Measurements from ENCODE around the gene GPC1. TPM values are rescaled to one million over a fixed set of nuclear protein-coding genes. Genes with fewer than 3 reads are reported as not detected.
"Not testable (repeated sequence)": the region's sequence is repeated elsewhere in the genome, so short reads cannot be mapped to it uniquely, and the experiment has no call there.

Gene GPC1
- total RNA-seq, 1 donor from 2014 or later: 4.5 TPM

DNA sequence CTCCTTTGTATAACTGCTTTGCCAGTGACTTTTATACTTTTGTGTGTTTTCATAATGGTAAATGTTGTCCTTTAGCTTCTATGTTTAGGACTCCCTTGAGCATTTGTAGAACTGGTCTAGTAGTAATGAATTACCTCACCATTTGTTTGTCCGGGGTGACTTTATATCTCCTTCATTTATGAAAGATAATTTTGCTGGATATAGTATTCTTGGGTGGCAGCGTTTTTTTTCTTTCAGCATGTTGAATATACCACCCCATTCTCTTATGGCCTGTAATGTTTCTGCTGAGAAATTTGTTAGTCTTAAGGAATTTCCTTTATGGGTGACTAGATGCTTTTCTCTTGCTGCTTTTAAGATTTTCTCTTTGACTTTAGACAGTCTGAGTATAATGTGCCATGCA is 56.0 kb downstream of the GPC1 start:
- DNase-seq (ENCODE audit: low spot score): no peak
- no peak overlapping the region for H3K4me3 Mint-ChIP-seq (ENCODE audit: unreplicated experiment)

DNA sequence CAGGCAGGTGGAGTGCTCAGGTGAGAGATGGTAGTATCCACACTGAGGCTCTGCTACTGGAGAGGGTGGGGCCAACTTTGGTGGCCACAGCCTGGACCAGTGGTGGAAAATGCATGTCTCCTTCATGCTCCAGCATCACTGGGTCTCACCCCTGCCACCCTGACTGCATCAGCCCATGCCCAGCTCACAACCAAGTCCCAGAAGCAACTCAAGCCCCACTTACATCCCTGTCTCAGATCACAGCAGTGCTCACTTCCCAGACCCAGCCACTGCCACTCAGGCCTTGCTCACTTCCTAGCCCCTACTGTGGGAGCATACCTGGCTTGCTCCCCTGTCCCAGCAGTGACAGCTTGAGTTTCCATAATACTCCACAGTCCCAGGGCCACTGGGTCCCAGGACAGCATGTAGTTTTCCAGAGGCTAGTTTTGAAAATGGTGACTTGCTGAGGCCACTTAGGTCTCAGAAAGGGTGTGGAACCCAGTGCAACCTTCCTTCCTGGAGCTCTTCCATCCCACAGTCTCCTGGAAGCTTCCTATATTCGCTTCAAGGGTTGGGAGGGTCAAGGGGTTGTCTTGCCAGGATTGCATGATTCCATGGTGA is 58.8 kb downstream of the GPC1 start:
- Mint-ChIP-seq H3K36me3 (ENCODE audit: low read depth, unreplicated experiment) (no peaks in the 10 kb centered on the region), H3K9me3 (ENCODE audit: unreplicated experiment) (peaks cover 19% of the 10 kb centered on the region), H3K27me3 (ENCODE audit: unreplicated experiment) (peaks cover 2% of the 10 kb centered on the region), H3K4me1 (ENCODE audit: unreplicated experiment) (no peaks in the 10 kb centered on the region), H3K4me3 (ENCODE audit: unreplicated experiment) (no peak overlapping the region), H3K27ac (ENCODE audit: unreplicated experiment) (no peak overlapping the region)
- TF ChIP-seq, protein P1, sequence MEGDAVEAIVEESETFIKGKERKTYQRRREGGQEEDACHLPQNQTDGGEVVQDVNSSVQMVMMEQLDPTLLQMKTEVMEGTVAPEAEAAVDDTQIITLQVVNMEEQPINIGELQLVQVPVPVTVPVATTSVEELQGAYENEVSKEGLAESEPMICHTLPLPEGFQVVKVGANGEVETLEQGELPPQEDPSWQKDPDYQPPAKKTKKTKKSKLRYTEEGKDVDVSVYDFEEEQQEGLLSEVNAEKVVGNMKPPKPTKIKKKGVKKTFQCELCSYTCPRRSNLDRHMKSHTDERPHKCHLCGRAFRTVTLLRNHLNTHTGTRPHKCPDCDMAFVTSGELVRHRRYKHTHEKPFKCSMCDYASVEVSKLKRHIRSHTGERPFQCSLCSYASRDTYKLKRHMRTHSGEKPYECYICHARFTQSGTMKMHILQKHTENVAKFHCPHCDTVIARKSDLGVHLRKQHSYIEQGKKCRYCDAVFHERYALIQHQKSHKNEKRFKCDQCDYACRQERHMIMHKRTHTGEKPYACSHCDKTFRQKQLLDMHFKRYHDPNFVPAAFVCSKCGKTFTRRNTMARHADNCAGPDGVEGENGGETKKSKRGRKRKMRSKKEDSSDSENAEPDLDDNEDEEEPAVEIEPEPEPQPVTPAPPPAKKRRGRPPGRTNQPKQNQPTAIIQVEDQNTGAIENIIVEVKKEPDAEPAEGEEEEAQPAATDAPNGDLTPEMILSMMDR (IDR thresholded peaks at IDR 0.05; ENCODE audit: unreplicated experiment): no peak
- DNase-seq (ENCODE audit: low spot score): no peak

More for the DNA sequence above, 56.0 kb downstream of the GPC1 start:
- Mint-ChIP-seq H3K27me3 (ENCODE audit: unreplicated experiment) (no peaks in the 10 kb centered on the region), H3K27ac (ENCODE audit: unreplicated experiment) (no peak overlapping the region), H3K9me3 (ENCODE audit: unreplicated experiment) (peaks cover 19% of the 10 kb centered on the region), H3K4me1 (ENCODE audit: unreplicated experiment) (no peaks in the 10 kb centered on the region), H3K36me3 (ENCODE audit: low read depth, unreplicated experiment) (no peaks in the 10 kb centered on the region)
- TF ChIP-seq, protein P1 (IDR thresholded peaks at IDR 0.05; ENCODE audit: unreplicated experiment): no peak

- H3K4me1 Mint-ChIP-seq (ENCODE audit: unreplicated experiment); H3K36me3 Mint-ChIP-seq (ENCODE audit: low read depth, unreplicated experiment); H3K4me3 Mint-ChIP-seq (ENCODE audit: unreplicated experiment); H3K27ac Mint-ChIP-seq (ENCODE audit: unreplicated experiment); DNase-seq (ENCODE audit: low spot score); H3K27me3 Mint-ChIP-seq (ENCODE audit: unreplicated experiment): not testable (repeated sequence)
- H3K9me3 Mint-ChIP-seq (ENCODE audit: unreplicated experiment): peaks cover 15% of the 10 kb centered on the region
Observed at GRCh38 chr2:240494942-240495341, 59.5 kb downstream of the GPC1 start.

DNA sequence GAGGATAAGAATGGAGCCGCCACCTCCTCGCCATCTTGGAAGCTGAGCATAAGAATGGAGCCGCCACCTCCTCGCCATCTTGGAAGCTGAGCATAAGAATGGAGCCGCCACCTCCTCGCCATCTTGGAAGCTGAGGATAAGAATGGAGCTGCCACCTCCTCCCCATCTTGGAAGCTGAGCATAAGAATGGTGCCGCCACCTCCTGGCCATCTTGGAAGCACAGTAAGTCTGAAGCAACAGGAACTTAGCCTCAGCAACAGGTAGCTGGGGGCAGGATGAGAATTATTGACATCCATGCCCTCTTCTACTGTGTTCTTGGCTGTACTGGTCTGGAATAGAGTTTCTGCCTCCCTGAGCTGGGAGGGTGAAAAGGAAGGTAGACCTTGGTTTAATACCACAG is 61.6 kb downstream of the GPC1 start:
- H3K36me3 Mint-ChIP-seq (ENCODE audit: low read depth, unreplicated experiment); H3K4me3 Mint-ChIP-seq (ENCODE audit: unreplicated experiment); H3K9me3 Mint-ChIP-seq (ENCODE audit: unreplicated experiment); H3K4me1 Mint-ChIP-seq (ENCODE audit: unreplicated experiment); DNase-seq (ENCODE audit: low spot score); H3K27me3 Mint-ChIP-seq (ENCODE audit: unreplicated experiment); H3K27ac Mint-ChIP-seq (ENCODE audit: unreplicated experiment): not testable (repeated sequence)

GRCh38 chr2:240498171-240498957 is 62.9 kb downstream of the GPC1 start:
- H3K36me3 Mint-ChIP-seq (ENCODE audit: low read depth, unreplicated experiment): no peaks in the 10 kb centered on the region
- no peaks in the 10 kb centered on the region for H3K4me1 Mint-ChIP-seq (ENCODE audit: unreplicated experiment)
- no peak overlapping the region for H3K27ac Mint-ChIP-seq (ENCODE audit: unreplicated experiment)
- H3K9me3 Mint-ChIP-seq (ENCODE audit: unreplicated experiment): peaks cover 2% of the 10 kb centered on the region
- no peak for DNase-seq (ENCODE audit: low spot score)
- TF ChIP-seq, protein P1 (IDR thresholded peaks at IDR 0.05; ENCODE audit: unreplicated experiment): no peak
- no peak overlapping the region for H3K4me3 Mint-ChIP-seq (ENCODE audit: unreplicated experiment)
- H3K27me3 Mint-ChIP-seq (ENCODE audit: unreplicated experiment): peaks cover 4% of the 10 kb centered on the region

GRCh38 chr2:240498958-240499260 is 63.4 kb downstream of the GPC1 start:
- H3K36me3 Mint-ChIP-seq (ENCODE audit: low read depth, unreplicated experiment): no peaks in the 10 kb centered on the region
- peaks cover 4% of the 10 kb centered on the region for H3K27me3 Mint-ChIP-seq (ENCODE audit: unreplicated experiment)
- no peak for DNase-seq (ENCODE audit: low spot score)
- H3K4me1 Mint-ChIP-seq (ENCODE audit: unreplicated experiment): no peaks in the 10 kb centered on the region
- no peak overlapping the region for H3K27ac Mint-ChIP-seq (ENCODE audit: unreplicated experiment)
- TF ChIP-seq, protein P1 (IDR thresholded peaks at IDR 0.05; ENCODE audit: unreplicated experiment): no peak
- H3K9me3 Mint-ChIP-seq (ENCODE audit: unreplicated experiment): no peaks in the 10 kb centered on the region
- H3K4me3 Mint-ChIP-seq (ENCODE audit: unreplicated experiment): no peak overlapping the region
